NCI-H2107 treated with DMSO at 0.1 percent for 48 hours (cell line): ENCODE measurements around the gene RPH3AL.

Experiments
- DNase-seq: peaks from one replicate; lab custom pipeline; 2025; ENCODE audit not compliant: unreplicated experiment; lab: John Stamatoyannopoulos, UW

Gene RPH3AL

GRCh38 chr17:266219-266618 is 86.4 kb downstream of the RPH3AL start:
- DNase-seq: no peak

- no peak for DNase-seq
Observed at GRCh38 chr17:265718-266117, 86.9 kb downstream of the RPH3AL start.

DNA sequence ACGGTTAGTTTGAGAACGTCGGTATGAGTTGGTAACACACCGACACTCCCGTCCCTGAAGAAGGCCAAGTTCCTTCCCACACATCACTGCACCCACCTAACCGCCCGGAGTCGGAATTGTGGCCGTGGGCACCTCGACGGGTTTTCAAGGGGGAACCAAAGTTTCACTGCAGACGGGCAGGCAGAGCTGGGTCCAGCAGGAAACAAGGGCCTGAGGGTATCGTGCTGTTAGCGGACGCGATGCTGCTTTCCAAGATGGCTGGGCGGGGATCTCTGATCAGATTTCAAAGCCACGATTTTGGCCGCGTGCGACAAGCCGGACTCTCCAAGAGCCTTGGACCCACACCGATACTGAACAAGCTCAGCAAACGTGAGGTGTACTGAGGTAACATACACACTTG is 88.8 kb downstream of the RPH3AL start:
- DNase-seq: no peak

DNA sequence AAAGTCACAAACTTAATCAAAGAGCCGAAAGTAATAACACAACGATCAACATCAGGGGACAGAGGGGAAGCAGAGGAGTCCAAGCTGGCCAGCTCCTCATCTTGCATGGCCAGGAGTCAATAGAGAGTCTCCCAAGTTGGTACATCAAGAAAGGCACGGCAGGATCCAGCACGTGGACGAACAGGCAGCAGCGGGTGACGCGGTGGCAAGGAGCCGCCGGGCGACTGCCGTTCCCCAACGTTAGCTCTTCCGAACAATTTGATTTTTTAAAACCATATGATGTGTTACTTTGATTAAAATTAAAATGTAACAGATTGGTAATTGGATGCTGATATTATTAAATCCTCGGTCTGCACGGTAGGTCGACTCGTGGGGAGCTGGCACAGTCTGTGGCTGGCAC is 89.3 kb downstream of the RPH3AL start:
- DNase-seq: no peak

DNA sequence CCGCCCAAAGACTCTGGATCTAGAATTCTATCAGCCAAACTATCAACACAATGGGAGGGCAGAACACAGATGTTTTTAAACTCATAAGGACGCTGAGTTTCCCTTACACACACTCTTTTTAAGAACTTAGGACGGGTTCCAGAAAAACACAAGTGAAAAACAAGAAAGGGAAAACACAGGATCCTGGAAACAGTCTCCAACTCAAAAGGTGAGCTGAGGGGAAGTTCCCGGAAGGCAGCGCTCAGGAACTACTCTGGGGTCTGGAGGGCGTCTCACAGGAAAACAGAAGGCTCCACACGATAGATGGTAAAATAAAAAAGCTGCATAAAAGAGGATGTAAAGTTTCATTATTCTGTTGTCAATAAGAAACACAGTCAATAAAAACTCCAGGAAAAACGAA is 91.0 kb downstream of the RPH3AL start:
- DNase-seq: no peak

- DNase-seq: no peak
Observed at GRCh38 chr17:260944-261343, 91.7 kb downstream of the RPH3AL start.

- peak; percentile 18 for DNase-seq
Observed at GRCh38 chr17:260031-260791, 92.4 kb downstream of the RPH3AL start.

DNA sequence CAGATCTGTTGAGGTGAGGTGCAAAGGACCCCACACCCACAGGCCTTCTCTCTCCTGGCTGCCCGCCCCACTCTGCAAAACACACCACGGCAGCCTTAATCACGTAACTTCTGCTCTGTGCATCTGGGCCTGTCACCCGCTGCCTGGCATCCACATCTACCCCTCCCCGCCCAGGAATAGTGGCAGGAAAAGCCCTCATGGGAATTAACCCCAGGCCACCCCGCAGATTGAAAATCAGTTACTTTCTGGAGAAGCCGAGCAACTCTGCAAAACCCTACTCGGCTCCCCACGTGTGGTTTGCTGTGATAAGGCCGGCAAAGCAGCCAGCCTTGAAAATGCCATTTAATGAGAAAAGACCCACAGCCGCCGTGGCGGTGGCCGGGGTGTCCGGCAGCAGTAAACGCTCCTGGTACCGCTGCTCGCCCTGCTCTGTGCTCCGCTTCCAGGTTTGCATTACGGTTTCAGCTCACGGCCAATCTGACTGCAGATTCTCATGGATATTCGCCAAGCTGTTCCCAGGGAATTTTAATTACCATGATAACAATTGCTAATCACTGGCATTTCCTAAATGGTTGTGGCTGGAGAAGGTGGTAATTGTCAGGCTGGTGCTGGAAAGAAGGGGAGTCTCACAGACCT is 93.1 kb downstream of the RPH3AL start:
- no peak for DNase-seq

GRCh38 chr17:258906-259305 is 93.7 kb downstream of the RPH3AL start:
- no peak for DNase-seq

DNA sequence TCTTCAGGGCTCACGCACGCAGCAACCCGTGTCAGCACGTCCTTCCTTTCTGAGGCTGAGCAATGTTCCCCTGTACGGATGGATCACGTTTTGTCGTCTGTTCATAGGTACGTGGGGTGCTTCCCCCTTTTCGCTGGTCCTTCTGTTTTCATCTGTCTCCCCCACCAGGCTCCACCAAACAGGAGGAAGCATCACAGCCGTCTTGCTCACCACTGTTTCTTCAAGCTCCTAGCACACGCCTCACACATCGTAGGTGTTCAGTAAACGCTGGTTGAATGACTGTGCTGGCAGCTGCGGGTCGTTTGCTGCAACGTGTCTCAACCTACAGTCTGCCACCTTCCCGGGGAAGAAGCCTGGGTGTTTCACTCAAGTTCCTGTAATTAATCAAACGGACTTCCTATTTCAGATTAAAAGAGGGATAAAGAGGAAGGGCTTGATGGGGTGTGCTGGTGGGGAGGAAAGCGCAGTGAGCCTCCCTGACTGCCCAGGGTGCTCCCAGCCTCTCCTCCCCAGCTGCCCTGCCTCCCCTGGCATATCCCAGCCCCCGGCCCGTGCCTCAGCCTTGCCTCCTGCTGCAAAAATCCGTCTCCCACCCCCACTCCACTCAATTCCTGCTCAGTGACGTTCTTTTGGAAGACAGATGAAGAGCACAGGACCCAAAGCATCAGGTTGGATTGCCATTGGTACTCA is 94.4 kb downstream of the RPH3AL start:
- no peak for DNase-seq

DNA sequence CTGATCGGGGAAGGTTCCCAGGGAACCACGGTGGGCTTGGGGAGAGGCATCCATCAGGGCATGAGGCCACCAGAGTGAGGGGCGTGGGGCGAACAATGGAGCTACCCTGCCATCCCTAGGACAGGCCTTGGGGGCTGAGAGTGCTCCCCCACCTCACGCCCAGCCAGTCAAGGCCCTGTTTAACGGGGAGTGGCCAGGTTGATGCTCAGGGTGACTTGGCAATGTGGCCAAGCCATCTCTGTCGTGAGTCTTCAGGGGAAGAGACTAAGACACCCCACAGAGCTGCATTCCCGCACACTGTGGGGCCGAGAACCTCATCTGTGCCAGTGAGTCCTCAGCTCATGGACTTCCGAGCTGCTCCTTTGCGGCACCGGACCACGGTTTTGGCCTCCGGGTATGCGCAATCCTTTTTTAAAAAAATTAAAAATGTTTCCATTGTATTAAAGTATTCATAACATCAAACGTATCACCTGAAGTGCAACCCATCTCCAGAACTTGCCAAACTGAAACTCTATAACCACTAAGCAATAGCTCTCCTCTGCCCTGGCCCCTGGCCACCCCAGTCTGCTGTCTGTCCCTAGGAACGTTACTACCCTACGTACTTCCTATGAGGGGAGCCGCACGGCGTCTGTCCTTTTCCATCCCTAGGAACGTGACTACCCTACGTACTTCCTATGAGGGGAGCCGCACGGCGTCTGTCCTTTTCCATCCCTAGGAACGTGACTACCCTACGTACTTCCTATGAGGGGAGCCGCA is 99.3 kb downstream of the RPH3AL start:
- DNase-seq: no peak

GRCh38 chr17:252456-252855 is 100.2 kb downstream of the RPH3AL start:
- DNase-seq: no peak

DNA sequence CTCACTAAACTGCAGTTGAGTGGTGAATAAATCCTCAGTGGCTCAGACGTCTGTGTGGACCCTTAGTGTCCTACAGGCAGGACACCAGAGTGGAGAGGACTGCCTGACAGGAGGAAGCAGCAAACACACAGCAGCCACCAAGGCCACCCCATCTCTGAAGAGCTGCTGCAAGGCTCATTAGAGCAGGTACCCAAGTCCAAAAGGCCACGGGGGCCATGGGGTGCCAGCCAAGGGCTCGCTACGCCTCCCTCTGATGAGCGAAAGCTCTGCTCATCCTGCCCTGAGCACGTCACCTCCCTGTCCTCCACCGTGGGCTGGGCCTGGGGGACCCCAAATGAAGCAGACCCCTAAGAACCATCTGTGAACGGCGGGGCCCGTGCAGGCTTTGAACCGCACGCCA is 101.1 kb downstream of the RPH3AL start:
- no peak for DNase-seq

GRCh38 chr17:250487-251300 is 101.9 kb downstream of the RPH3AL start:
- DNase-seq: no peak

DNA sequence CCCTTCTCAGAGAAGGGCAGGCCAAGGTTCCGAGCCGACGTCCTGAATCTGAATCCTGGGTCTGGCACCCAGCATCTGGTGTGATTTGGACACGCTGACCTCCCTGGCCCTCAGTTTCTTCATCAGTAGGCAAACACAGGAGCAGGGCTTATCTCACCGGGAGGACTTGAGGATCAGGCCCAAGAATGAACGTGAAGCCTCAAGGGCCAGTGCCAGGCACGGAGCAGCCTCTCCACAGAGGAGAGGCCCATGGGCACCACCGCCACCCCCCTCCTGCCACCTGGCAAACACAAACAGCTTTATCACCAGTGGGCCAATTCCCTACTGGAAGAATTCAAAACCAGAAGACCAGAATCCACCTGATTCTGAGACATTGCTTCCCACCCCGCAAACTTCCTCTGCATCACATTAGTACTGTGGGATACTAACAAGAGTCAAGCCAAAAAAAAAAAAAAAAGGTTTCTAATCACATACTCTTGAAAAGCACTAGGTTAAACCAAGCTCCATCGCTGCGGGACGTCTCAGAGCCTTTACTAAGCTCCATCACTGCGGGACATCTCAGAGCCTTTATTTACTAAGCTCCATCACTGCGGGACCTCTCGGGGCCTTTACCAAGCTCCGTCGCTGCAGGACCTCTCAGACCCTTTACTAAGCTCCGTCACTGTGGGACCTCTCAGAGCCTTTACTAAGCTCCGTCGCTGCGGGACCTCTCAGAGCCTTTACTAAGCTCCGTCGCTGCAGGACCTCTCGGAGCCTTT is 103.2 kb downstream of the RPH3AL start:
- no peak for DNase-seq

- no peak for DNase-seq
Observed at GRCh38 chr17:248337-249235, 104.0 kb downstream of the RPH3AL start.

- DNase-seq: no peak
Observed at GRCh38 chr17:247767-248166, 104.8 kb downstream of the RPH3AL start.

DNA sequence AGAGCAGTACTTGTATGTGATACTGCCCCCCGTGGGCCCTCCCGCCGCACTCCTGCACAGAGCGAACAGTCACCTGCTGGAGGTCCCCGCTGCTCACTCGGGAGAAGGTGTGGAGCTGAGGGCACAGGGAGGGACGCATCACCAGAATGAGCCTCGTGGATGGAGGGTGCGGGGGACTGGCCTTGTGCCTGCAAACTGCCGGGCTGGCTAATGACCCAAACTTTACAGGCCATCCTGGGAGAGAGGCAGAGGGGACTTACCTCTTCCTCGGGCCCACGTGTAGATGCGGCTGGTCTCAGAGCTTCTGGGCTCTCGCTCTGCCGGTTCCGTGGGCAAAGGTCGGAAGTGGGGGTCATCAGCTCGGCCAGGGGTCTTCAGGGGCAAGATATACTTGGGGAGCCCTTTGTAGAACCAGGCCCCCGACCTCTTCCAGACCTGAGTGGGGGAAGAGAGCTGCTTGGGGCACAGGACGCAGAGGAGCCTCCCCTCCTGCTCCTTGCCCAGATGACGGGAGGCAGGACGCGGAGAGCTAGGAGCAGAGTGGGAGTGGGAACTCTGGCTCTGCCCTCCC is 105.7 kb downstream of the RPH3AL start:
- DNase-seq: no peak

GRCh38 chr17:246226-246625 is 106.4 kb downstream of the RPH3AL start:
- no peak for DNase-seq
